NCI-H2227 (cell line): ENCODE measurements around the gene GPR156.
"Not testable (repeated sequence)": the region's sequence is repeated elsewhere in the genome, so short reads cannot be mapped to it uniquely, and the experiment has no call there.

Source experiments
- DNase-seq: peaks from one replicate; lab custom pipeline; 2025; ENCODE audit not compliant: unreplicated experiment; lab: John Stamatoyannopoulos, UW

The GPR156 gene

DNA sequence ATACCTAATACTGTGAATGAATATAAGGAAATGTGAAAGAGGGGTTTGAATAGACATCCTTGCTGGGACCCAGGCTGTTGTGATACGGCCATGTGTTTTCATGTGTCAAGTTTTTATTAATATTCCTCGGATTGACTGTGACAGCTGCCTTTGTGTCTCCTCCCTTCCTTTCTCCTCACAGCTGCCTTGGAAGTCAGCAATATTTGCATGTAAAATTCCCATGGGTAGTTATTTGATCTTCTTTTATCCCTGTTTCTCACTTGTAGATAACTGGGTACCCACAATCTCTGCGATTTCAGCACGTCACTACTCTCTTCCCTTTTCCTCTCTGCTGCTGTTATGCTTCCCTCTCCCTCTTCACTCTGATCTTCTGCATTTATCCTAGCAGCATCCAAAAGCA lies 9.4 kb downstream of the GPR156 start:
- no peak for DNase-seq

DNA sequence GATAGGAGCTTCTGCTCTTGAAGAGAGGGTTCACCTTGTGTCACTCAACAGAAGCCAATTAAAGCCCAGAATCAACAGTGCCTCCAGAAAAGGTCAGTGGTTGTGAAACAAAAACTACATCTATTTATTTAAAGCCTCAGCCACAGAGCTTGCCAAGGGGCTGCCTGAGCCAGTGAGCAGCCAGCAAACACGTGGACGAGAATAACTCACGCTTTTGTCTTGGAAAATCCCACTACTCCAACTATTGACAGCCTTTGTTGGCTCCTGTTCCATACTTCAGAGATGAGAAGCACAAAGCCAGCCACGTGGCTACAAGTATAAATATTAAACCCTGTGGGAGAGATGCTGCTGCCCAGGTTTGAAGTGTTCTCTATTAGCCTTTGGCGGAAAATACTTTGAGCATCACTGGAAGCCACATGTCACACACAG lies 10.3 kb downstream of the GPR156 start:
- DNase-seq, result no peak

DNA sequence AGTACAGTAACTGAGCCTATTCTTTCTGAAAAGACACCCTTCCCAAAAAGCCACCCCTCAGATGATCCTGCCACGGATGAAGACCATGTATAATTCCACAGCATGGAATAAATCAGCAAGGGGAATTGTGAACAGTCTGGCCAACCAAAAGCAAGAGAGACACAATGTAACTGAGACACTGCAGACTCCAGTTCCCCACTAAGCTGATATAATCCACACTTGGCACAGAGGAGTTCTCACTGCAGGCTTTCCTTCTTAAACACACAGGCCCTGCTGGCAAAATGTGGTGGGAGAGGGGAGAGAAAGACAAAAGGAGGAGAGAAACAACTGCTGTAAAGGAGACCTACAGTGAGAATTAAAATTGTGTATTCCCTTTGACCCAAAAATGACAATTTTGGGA lies 12.7 kb downstream of the GPR156 start:
- DNase-seq, result no peak

DNA sequence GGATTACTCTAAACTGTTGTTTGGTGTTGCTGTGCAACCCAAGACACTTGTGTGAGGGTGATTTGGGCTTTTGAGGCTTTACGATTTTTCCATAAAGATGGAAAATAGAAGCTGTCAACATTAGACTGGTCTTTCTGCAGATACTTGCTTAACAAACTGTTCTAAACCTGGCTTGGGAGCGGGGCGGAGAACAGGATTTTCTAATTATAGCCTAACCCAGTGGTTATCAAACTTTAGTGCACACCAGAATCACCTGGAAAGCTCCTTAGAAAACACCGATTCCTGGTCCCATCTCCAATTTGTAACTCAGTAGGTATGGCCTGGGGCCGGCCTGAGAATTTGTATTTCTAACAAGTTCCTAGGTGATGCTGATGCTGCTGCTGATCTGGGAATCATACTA lies 19.0 kb downstream of the GPR156 start:
- no peak for DNase-seq

DNA sequence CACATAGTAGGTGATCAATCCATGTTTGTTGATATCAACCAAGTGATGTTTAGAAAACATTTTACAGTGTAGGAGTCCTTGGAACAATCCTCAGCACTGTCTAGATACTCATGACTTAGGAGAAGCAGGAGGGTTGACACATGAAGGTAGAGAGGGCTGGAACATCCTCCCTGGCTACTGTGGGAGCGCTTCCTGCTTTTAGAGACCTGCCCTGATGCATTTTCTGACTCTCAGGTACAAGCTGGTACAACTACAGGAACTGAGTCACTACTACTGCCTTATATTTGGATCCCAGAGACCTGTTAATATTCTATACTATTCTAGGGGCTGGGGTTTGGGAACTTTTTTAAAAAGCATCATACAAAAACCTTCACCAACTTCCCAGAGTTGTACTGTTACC lies 20.1 kb downstream of the GPR156 start:
- no peak for DNase-seq

DNA sequence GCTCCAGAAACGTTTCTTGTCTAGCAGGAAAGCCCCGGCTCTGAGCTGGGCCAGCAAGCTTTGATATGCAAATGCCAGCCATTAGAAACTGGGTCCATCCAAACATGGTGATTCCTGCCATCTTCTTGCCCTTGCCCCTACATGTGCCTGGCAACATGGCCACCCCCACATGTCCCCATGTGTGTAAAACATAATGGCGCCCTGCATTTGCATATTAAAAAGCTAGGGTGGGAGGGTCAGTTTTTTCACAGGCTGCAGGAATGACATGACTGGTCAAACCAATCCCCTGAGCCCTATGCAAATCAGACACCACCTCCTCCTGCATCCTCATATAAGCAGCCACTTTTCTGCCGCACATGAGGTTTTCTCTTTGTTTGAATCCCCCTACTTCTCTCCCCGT lies 21.2 kb downstream of the GPR156 start:
- DNase-seq, result peak; percentile 0

DNA sequence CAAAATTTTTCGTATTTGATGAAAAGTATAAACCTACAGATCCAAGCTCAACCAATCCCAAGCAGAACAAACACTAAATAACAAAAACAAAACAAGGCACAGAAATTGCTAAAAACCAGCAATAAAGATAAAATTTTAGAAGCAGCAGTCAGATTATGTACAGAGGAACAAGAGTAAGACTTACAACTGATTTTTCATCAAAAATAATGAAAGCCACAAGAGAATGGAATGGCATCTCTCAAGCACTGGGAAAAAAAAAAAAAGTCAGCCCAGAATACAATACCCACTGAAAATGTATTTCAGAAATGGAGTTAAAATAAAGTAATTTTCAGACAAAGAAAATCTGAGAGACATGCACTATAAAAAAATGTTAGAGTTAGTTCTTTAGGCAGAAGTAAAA lies 27.0 kb downstream of the GPR156 start:
- no peak for DNase-seq

DNA sequence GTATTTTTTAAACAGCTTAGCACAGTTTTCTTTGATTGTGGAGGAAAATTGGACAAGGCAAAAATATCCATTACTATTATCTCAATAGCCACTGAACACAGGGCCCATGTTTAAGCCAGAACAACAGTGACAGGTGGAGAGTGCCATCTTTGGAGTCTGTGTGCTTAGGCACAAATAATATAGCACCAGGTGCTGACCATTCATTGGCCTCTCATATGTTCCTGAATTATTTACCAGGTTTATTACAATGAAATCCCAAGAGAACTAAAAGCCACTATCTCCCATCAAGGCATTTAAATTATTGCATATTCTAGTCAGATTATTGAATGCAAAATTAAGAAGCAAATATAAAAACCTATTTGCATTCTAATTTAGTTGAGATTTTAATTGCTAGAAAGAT lies 39.6 kb downstream of the GPR156 start:
- DNase-seq, result no peak

DNA sequence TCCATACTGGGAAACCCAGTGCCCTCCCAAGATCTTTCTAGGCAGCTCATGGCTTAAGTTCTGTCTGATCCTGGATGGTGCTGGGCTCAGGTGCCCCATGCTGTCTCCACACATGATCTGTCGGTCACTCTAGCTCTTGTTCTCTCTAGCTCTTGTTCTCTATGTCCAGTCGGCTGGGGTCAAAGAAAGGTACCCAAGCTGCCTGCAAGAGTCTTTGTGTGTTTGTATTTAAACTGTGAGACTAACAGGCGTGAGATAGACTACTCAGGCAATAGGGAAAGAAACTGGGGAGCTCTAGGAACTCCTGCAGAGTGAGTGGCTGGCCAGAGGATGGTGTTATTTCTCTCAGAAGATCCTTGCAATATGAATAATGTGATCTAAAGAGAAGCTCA lies 40.2 kb downstream of the GPR156 start:
- DNase-seq, result no peak

DNA sequence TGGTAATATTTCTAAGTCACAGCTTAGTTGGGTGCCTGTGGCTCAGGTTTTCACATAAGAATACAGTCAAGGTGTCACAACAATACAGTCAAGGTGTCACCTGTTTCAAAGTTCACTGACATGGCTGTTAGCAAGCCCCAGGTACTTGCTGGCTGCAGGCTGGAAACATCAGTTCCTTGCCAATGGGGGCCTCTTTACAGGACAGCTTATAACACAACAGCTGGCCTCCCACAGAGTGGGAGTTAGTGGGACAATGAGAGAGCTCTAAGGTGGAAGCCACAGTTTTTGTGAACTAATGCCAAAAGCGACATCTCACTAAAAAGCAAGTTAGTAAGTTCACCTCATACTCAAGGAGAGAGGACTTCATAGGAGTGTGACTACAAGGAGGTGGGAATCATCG lies 45.4 kb downstream of the GPR156 start:
- no peak for DNase-seq

DNA sequence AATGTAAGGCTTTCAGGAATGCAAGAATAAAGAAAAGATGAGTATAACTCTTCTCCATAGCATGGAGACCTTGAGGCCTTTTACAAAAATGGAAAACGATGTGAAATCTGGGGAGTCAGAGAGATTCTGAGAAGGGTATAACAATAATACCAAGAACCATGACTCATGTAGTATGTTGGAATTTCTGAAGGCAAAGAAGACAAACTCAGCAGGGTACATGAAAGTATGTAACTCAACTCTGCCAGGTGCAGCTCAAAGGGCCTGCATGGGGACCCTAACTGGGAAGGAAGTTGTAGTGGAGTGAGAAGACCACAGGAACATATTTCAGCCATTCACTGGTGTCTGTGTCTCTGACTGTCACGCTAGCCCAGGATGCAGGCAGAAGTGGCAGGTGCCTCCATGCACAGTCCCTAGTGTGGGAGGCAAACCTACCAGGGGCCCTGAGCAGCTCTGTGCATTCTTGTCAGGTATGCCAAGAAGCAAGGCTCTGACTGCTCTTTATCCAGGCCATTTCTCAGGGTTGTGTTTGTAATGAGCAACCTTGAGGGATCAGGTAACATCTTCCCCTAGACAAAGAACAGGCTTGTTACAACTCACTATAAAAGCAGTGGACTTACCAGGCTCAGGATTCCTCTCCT lies 57.2 kb downstream of the GPR156 start:
- DNase-seq, result no peak

DNA sequence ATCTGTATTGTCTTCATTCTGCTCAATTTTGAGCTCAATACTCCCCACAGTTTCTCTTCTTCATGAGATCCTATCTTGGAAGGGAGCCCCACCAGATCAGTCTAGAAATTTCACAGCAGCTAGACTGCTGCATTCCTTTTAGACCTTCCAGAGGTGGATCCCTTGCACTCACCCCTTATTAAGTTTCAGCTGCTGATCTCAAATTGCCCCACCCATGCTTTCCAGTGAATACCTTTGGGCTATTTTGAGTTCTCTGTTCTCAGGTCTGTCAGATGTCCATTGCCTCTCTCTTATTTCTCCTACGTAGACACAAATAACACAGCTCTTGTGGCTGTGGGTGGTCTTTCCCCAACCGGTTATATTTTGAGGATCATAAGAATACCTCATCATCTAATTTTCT lies 60.8 kb downstream of the GPR156 start:
- DNase-seq, result no peak

DNA sequence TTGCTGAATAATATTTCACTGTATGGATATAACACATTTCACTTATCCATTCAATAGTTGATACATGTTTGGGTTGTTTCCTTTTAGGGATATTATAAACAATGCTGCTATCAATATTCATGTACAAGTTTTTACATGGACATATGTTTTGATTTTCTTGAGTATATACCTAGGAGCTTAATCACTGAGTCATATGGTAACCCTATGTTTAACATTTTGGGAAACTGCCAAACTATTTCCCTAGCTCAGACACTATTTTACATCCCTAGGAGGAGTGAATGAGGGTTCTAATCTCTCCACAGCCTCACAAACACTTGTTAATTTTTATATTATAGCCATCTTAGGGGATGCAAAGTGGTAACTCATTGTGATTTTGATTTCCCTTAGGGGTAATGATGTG lies 66.0 kb downstream of the GPR156 start:
- no peak for DNase-seq

DNA sequence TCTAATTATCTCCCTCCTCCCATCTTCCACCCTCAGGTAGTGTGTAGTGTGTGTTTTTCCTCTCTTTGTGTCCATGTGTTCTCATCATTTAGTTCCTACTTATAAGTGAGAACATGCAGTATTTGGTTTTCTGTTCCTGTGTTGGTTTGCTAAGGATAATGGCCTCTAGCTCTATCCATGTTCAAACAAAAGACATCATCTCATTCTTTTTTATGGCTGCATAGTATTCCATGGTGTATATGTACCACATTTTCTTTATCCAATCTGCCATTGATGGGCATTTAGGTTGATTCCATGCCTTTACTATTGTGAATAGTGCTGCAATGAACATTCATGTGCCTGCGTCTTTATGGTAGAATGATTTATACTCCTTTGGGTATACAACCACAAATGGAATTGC lies 68.4 kb downstream of the GPR156 start:
- not testable (repeated sequence) for DNase-seq

DNA sequence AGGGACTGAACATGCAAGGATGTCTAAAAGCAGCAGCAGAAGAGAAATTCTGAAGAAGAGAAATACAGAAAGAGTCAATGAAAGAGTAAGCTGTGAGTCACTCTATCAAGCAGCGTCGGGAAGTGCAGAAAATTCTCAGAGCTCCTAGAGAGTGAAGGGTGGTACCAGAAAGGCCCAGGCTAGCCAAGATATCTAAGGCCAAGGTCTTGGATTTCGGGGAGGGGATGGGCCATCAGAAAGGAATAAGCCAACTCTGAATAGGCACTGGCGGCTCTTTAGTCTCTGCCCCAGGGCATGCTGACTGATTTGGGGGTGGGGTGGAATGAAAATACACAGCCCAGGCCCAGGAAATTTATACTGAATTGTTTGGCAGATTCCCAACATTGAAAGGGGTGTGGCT lies 70.8 kb downstream of the GPR156 start:
- peak; percentile 6 for DNase-seq

DNA sequence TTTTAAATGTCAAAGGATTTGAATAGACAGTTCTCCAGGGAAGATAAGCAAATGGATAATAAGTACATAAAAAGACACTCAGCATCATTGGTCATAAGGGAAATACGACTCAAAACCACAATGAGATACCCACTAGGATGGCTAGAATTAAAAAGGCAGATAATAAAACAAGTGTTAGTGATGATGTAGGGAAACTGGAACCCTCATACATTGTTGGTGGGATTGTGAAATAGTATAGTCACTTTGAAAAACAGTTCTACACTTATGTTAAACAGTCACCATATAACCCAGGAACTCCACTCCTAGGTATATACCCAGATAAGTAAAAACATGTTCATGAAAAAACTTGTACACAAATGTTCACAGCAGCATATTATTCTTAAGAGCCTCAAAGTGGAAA lies 72.5 kb downstream of the GPR156 start:
- no peak for DNase-seq

DNA sequence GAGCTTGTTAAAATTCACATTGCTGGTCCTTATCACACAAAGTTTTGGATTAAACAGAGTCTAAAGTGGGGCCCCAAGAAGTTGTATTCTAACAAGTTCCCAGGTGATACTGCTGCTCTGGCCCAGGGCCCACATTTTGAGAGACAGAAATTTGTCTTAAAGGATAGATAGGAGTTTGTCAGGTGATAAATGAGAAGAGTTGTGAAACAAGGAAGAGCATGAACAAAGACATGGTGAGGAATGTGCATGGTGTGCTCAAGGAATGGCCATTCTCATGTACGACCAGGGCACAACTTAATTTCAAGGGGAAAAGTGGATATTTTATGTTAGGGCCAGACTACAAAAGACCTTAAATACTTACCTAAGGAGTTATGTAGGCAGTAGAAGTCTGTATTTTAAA lies 75.6 kb downstream of the GPR156 start:
- no peak for DNase-seq

DNA sequence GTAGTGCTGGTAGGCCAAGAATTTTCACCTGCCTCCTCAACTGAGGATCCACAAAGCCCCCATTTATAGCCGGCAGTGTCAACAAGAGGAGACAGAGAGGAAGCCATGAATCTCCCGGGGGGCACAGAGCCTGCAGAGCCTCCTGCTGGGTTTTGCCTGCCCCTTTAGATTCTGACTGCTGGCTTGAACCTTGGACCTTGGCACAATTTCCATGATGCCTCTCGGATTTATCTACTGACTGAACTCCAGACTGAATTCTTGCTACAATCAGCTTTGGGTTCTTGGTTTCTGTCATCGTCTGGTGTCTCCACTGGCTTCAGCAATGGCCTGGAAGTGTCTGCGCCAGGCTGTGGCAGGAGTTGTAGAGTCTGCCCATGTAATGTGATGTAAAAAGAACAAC lies 80.7 kb downstream of the GPR156 start:
- no peak for DNase-seq

DNA sequence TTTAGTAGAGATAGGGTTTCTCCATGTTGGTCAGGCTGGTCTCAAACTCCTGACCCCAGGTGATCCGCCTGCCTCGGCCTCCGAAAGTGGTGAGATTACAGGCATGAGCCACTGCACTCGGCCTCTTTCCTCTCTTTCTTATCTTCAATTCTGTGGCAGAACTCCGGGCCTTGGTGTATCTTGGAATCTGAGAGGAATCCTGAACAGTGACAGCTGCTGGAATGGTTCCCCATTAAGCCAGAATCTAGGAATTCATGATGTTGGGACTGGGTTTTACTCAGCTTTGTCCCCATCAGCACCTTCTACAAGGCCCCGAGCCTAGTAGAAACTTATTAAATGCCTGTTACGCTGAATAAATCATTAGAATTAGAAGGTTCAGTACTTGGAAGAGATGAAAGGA lies 81.4 kb downstream of the GPR156 start:
- DNase-seq, result no peak

DNA sequence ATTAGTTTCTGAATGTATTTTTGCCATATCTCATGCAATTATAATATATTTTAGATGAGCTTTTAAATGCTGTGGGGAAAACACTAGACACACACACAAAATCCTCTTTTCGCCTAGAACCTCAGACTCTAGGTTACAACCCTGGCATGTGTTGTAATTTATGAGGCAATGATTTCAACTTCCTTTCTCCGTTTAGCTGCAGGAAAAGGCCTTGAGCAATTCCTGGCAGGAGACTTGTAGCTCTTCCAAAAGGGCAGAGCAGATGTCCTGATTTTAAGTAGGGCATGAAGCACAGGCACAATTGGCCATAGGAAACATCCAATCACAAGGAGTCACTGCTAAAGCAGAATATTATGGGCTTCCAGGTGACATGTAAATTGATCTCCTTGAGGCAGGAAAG lies 82.0 kb downstream of the GPR156 start:
- no peak for DNase-seq

DNA sequence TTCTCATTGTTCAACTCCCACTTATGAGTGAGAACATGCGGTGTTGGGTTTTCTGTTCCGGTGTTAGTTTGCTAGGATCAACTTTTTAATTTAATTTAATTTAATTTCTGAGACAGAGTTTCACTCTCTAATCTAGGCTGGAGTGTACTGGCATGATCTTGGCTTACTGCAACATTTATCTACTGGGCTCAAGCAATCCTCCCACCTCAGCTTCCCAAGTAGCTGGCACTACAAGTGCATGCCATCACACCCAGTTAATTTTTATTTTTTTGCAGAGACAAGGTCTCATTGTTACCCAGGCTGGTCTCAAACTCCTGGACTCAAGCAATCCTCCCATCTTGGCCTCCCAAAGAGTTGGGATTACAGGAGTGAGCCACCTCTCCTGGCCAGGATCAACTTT lies 82.7 kb downstream of the GPR156 start:
- DNase-seq, result no peak

DNA sequence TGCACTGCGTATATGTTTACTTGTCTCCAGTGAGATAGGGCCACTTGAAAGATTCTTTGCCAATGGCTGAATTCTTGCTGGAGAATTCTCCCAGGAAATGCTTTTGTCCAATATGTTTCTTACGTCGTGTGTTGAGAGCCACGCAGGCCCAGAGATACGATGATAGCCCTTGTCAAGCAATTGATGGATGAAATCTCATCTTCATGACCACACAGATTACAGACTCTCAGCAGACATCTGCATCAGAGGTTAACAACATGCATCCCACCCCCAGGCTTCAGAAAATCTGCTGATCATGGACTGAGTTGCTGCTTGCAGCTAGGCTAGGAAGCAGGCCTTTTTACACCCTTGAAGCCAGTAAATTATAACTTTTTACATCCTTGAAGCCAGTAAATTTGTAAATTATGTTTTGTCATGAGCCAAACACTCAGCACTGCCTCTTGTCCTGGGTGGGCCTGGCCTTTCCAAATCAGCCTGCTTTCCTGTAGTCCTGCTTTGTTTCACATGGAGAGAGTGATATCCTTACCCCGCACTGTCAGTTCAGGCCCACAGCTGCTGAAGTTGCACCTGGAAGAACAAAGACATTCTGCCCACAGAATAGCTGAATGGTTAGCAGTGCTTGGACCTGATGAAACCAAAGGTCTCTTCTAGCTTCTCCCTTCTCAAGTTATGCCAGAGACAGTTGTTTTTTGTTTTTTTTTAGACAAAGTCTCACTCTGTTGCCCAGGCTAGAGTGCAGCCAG lies 84.4 kb downstream of the GPR156 start:
- peak; percentile 64 for DNase-seq

DNA sequence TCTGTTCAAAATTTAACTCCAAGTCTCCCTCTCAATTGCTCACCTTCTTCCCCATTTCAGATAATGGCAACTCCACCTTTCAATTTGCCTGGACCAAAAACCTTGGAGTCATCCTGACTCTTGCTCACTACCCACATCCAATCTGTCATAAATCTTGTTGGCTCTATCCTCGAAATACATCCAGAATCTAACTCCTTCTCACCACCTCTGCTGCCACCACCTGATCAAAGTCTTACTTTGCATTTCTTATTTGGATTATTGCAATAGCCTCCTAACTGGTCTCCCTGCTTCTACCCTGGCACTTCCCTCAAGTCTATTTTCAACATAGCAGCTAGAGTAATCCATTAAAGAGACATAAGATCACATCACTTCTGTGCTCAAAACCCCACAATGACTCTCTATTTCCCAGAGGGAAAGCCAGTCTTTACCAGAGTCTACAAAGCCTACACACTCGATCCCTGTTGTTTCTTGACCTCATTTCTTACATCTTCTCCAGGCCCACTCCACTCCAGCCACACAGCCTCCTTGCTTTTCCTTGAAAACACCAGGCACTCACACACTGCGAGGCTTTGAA lies 86.6 kb downstream of the GPR156 start:
- peak; percentile 4 for DNase-seq
